Activated naive CD8-positive, alpha-beta T cell treated with anti-CD3 and anti-CD28 coated beads, Interleukin-2, amount 50 U/mL, for 24 hours (primary cell): Measurements from ENCODE around the gene ME2.
A peak's percentile ranks its signal among the peaks of the same experiment; 100 is the strongest.
"Not testable (repeated sequence)": the region's sequence is repeated elsewhere in the genome, so short reads cannot be mapped to it uniquely, and the experiment has no call there.

Source experiments
- ATAC-seq: fragments of 150-1000 bp; cut with Tn5 transposase; one replicate; pipeline ENCODE4 v1.10.0; 2021
- DNase-seq: peaks from one replicate; pipeline ENCODE4 v3.0.0; 2021
- H3K27ac Mint-ChIP-seq: one replicate; pipeline ENCODE4 v1.8.0; 2021; ENCODE audit warnings: mild to moderate bottlenecking, mixed read lengths
- H3K27me3 Mint-ChIP-seq: one replicate; pipeline ENCODE4 v1.8.0; 2021; ENCODE audit warnings: mixed read lengths
- H3K36me3 Mint-ChIP-seq: one replicate; pipeline ENCODE4 v1.8.0; 2021; ENCODE audit warnings: low read depth, mixed read lengths
- H3K4me1 Mint-ChIP-seq: one replicate; pipeline ENCODE4 v1.8.0; 2021; ENCODE audit warnings: mixed read lengths
- H3K4me3 Mint-ChIP-seq: one replicate; pipeline ENCODE4 v1.8.0; 2021; ENCODE audit warnings: mild to moderate bottlenecking, moderate library complexity, mixed read lengths
- H3K9me3 Mint-ChIP-seq: one replicate; pipeline ENCODE4 v1.8.0; 2021; ENCODE audit warnings: mixed read lengths

ME2 gene

GRCh38 chr18:50850307-50851065, 28.4 kb upstream of the ME2 start:
- H3K4me1 Mint-ChIP-seq, result no peaks in the 10 kb centered on the region
- H3K4me3 Mint-ChIP-seq, result no peak overlapping the region
- H3K27ac Mint-ChIP-seq, result no peak overlapping the region
- no peaks in the 10 kb centered on the region for H3K9me3 Mint-ChIP-seq
- ATAC-seq, result no peak
- H3K36me3 Mint-ChIP-seq, result no peaks in the 10 kb centered on the region
- no peak for DNase-seq
- peaks cover 6% of the 10 kb centered on the region for H3K27me3 Mint-ChIP-seq

- Mint-ChIP-seq H3K9me3 (no peaks in the 10 kb centered on the region), H3K36me3 (no peaks in the 10 kb centered on the region), H3K4me1 (no peaks in the 10 kb centered on the region), H3K4me3 (no peak overlapping the region), H3K27me3 (peaks cover 8% of the 10 kb centered on the region), H3K27ac (no peak overlapping the region)
- DNase-seq (no peak), ATAC-seq (no peak)
These were observed 25.1 kb upstream of the ME2 start for GRCh38 chr18:50853863-50854271.

GRCh38 chr18:50855976-50856757, 22.8 kb upstream of the ME2 start:
- Mint-ChIP-seq H3K4me3 (no peak overlapping the region), H3K27me3 (peaks cover 10% of the 10 kb centered on the region), H3K36me3 (no peaks in the 10 kb centered on the region), H3K9me3 (no peaks in the 10 kb centered on the region), H3K4me1 (no peaks in the 10 kb centered on the region), H3K27ac (no peak overlapping the region)
- ATAC-seq (no peak), DNase-seq (no peak)

GRCh38 chr18:50857166-50857565, 21.8 kb upstream of the ME2 start:
- not testable (repeated sequence) for ATAC-seq, H3K9me3 Mint-ChIP-seq, DNase-seq, H3K4me3 Mint-ChIP-seq, H3K4me1 Mint-ChIP-seq, H3K27ac Mint-ChIP-seq, H3K36me3 Mint-ChIP-seq
- H3K27me3 Mint-ChIP-seq, result peaks cover 10% of the 10 kb centered on the region

- ATAC-seq (no peak), DNase-seq (no peak)
- Mint-ChIP-seq H3K27me3 (peaks cover 10% of the 10 kb centered on the region), H3K36me3 (no peaks in the 10 kb centered on the region), H3K27ac (no peak overlapping the region), H3K4me1 (peaks cover 3% of the 10 kb centered on the region), H3K4me3 (no peak overlapping the region), H3K9me3 (no peaks in the 10 kb centered on the region)
These were observed 21.2 kb upstream of the ME2 start for GRCh38 chr18:50857694-50858093.

GRCh38 chr18:50859793-50860555, 18.9 kb upstream of the ME2 start:
- DNase-seq, result no peak
- ATAC-seq, result no peak
- H3K27ac Mint-ChIP-seq, result no peak overlapping the region
- H3K36me3 Mint-ChIP-seq, result no peaks in the 10 kb centered on the region
- peaks cover 5% of the 10 kb centered on the region for H3K27me3 Mint-ChIP-seq
- H3K4me3 Mint-ChIP-seq, result no peak overlapping the region
- no peaks in the 10 kb centered on the region for H3K9me3 Mint-ChIP-seq
- peaks cover 3% of the 10 kb centered on the region for H3K4me1 Mint-ChIP-seq

GRCh38 chr18:50861617-50862016, 17.3 kb upstream of the ME2 start:
- Mint-ChIP-seq H3K4me3 (no peak overlapping the region), H3K9me3 (no peaks in the 10 kb centered on the region)

GRCh38 chr18:50862401-50862800, 16.5 kb upstream of the ME2 start:
- DNase-seq (no peak), ATAC-seq (no peak)
- H3K27ac Mint-ChIP-seq, result no peak overlapping the region
- peaks cover 5% of the 10 kb centered on the region for H3K27me3 Mint-ChIP-seq
- H3K4me1 Mint-ChIP-seq, result peaks cover 3% of the 10 kb centered on the region
- H3K9me3 Mint-ChIP-seq, result no peaks in the 10 kb centered on the region
- H3K4me3 Mint-ChIP-seq, result no peak overlapping the region
- H3K36me3 Mint-ChIP-seq, result no peaks in the 10 kb centered on the region

More at GRCh38 chr18:50861617-50862016, 17.3 kb upstream of the ME2 start:
- H3K27me3 Mint-ChIP-seq, result peaks cover 5% of the 10 kb centered on the region
- H3K36me3 Mint-ChIP-seq, result no peaks in the 10 kb centered on the region
- ATAC-seq (no peak), DNase-seq (no peak)
- no peak overlapping the region for H3K27ac Mint-ChIP-seq
- H3K4me1 Mint-ChIP-seq, result peaks cover 3% of the 10 kb centered on the region

- no peak overlapping the region for H3K4me3 Mint-ChIP-seq
- peaks cover 3% of the 10 kb centered on the region for H3K27me3 Mint-ChIP-seq
- no peak overlapping the region for H3K27ac Mint-ChIP-seq
- ATAC-seq (no peak), DNase-seq (no peak)
- H3K9me3 Mint-ChIP-seq, result no peaks in the 10 kb centered on the region
- peaks cover 3% of the 10 kb centered on the region for H3K4me1 Mint-ChIP-seq
- H3K36me3 Mint-ChIP-seq, result no peaks in the 10 kb centered on the region
These were observed 15.0 kb upstream of the ME2 start for GRCh38 chr18:50863840-50864375.

GRCh38 chr18:50866765-50867164, 12.2 kb upstream of the ME2 start:
- Mint-ChIP-seq H3K9me3 (no peaks in the 10 kb centered on the region), H3K27me3 (no peaks in the 10 kb centered on the region), H3K36me3 (no peaks in the 10 kb centered on the region), H3K4me1 (peaks cover 3% of the 10 kb centered on the region), H3K4me3 (no peak overlapping the region), H3K27ac (no peak overlapping the region)
- ATAC-seq, result no peak
- no peak for DNase-seq

- Mint-ChIP-seq H3K9me3 (no peaks in the 10 kb centered on the region), H3K36me3 (no peaks in the 10 kb centered on the region), H3K27ac (no peak overlapping the region), H3K4me3 (no peak overlapping the region), H3K27me3 (peaks cover 3% of the 10 kb centered on the region), H3K4me1 (no peaks in the 10 kb centered on the region)
- no peak for DNase-seq
- ATAC-seq, result no peak
These were observed 9.8 kb upstream of the ME2 start for GRCh38 chr18:50869150-50869549.

- DNase-seq (no peak), ATAC-seq (no peak)
- no peaks in the 10 kb centered on the region for H3K4me1 Mint-ChIP-seq
- H3K36me3 Mint-ChIP-seq, result no peaks in the 10 kb centered on the region
- H3K4me3 Mint-ChIP-seq, result no peak overlapping the region
- peaks cover 5% of the 10 kb centered on the region for H3K27me3 Mint-ChIP-seq
- H3K9me3 Mint-ChIP-seq, result no peaks in the 10 kb centered on the region
- H3K27ac Mint-ChIP-seq, result no peak overlapping the region
These were observed 8.6 kb upstream of the ME2 start for GRCh38 chr18:50870138-50870845.

- Mint-ChIP-seq H3K4me1 (peaks cover 2% of the 10 kb centered on the region), H3K27me3 (peaks cover 5% of the 10 kb centered on the region), H3K9me3 (no peaks in the 10 kb centered on the region), H3K4me3 (no peak overlapping the region), H3K27ac (no peak overlapping the region), H3K36me3 (no peaks in the 10 kb centered on the region)
- DNase-seq, result no peak
- no peak for ATAC-seq
These were observed 7.1 kb upstream of the ME2 start for GRCh38 chr18:50871846-50872245.

- ATAC-seq (no peak), DNase-seq (no peak)
- peak overlapping the region; percentile 10 for H3K27ac Mint-ChIP-seq
- H3K27me3 Mint-ChIP-seq, result peaks cover 5% of the 10 kb centered on the region
- no peaks in the 10 kb centered on the region for H3K9me3 Mint-ChIP-seq
- peaks cover 19% of the 10 kb centered on the region for H3K4me1 Mint-ChIP-seq
- H3K4me3 Mint-ChIP-seq, result no peak overlapping the region
- peaks cover 4% of the 10 kb centered on the region for H3K36me3 Mint-ChIP-seq
These were observed 2.9 kb upstream of the ME2 start for GRCh38 chr18:50875966-50876536.
